Ascending aorta (tissue), 2 donors: ENCODE data around the gene COPB1. TPM values are rescaled to one million over a fixed set of nuclear protein-coding genes. Genes with fewer than 3 reads are reported as not detected.

Experiments used
- DNase-seq, 2 donors: peaks; one replicate each; pipeline ENCODE4 v3.0.0-alpha.2; 2019; ENCODE audit warnings: low spot score in 2 of 2
- H3K27ac ChIP-seq, 2 donors: fragments of 200-600 bp; sonication (generic); one replicate each; pipeline ENCODE4 v1.5.1; 2016 to 2017; ENCODE audit warnings: mild to moderate bottlenecking in 1 of 2
- H3K27me3 ChIP-seq: fragments of 200-600 bp; sonication (generic); one replicate; pipeline ENCODE4 v1.5.1; 2017
- H3K36me3 ChIP-seq, 2 donors: fragments of 200-600 bp; sonication (generic); one replicate each; pipeline ENCODE4 v1.5.1; 2016
- H3K4me1 ChIP-seq, 2 donors: fragments of 200-600 bp; sonication (generic); one replicate each; pipeline ENCODE4 v1.5.1; 2016 to 2017; ENCODE audit warnings: mild to moderate bottlenecking in 1 of 2
- H3K4me3 ChIP-seq, 2 donors: fragments of 200-600 bp; sonication (generic); one replicate each; pipeline ENCODE4 v1.5.1; 2016 to 2017; ENCODE audit warnings: mild to moderate bottlenecking in 1 of 2
- H3K9me3 ChIP-seq, 2 donors: fragments of 200-600 bp; sonication (generic); one replicate each; pipeline ENCODE4 v1.5.1; 2016
- intact Hi-C: fragments of 100-400 bp; cut with DNase I; formaldehyde crosslinking; loops from one replicate; pipeline ENCODE4 v1.15.1; 2023
- total RNA-seq: library from RNA; depleted of rRNA; stranded (reverse); fragments of >200 nt; gene quantifications from one replicate; pipeline ENCODE4 v1.1.0, GENCODE V29; 2016
- TF ChIP-seq, protein P1 (sequence below), 3 experiments: fragments of 200-600 bp in 2 of 3; fragments of 450-650 bp in 1 of 3; sonication (generic) in 2 of 3; IDR thresholded peaks; one replicate each; pipeline ENCODE4 v1.5.1; 2016 to 2019; ENCODE audit warnings: antibody characterized with exemption in 3 of 3, mild to moderate bottlenecking in 1 of 3, moderate library complexity in 1 of 3

The COPB1 gene
- total RNA-seq, 1 donor from 2014 or later: 29.8 TPM

- Histone ChIP-seq H3K27ac (no peak overlapping the region), H3K36me3 (no peaks in the 10 kb centered on the region), H3K4me3 (no peak overlapping the region), H3K27me3 (no peaks in the 10 kb centered on the region), H3K9me3 (no peaks in the 10 kb centered on the region), H3K4me1 (peaks cover 6 to 23% of the 10 kb centered on the region in 2 donors)
- TF ChIP-seq, protein P1, sequence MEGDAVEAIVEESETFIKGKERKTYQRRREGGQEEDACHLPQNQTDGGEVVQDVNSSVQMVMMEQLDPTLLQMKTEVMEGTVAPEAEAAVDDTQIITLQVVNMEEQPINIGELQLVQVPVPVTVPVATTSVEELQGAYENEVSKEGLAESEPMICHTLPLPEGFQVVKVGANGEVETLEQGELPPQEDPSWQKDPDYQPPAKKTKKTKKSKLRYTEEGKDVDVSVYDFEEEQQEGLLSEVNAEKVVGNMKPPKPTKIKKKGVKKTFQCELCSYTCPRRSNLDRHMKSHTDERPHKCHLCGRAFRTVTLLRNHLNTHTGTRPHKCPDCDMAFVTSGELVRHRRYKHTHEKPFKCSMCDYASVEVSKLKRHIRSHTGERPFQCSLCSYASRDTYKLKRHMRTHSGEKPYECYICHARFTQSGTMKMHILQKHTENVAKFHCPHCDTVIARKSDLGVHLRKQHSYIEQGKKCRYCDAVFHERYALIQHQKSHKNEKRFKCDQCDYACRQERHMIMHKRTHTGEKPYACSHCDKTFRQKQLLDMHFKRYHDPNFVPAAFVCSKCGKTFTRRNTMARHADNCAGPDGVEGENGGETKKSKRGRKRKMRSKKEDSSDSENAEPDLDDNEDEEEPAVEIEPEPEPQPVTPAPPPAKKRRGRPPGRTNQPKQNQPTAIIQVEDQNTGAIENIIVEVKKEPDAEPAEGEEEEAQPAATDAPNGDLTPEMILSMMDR (IDR thresholded peaks at IDR 0.05): no peak
- intact Hi-C loops: no loop called here
- DNase-seq: no peak
Measured at GRCh38 chr11:14424096-14424495, 75.5 kb downstream of the COPB1 start.

DNA sequence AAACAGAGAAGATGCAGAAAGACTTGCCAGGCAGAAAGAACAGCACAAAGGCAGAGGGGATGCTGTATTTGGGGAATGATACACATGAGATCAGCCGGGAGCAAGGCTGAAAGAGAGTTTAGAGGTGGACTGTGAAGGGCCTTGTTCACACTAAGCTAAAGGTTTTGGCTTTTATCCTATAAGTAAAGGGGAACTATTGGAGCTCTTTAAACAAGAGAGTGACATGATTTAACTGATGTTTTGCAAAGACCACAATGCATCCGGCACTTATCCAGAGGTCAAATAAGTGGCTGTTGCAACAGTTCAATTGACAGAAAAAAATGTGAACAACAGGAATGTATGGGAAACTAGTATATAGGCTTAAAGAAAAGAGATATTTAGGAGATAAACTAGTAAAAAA is 76.0 kb downstream of the COPB1 start:
- no peak for DNase-seq
- no peaks in the 10 kb centered on the region for H3K36me3 ChIP-seq
- intact Hi-C loops: loop anchor here (2.0 kb wide), 1 partner anchor 43 kb away; no protein-coding TSS in a partner anchor

DNA sequence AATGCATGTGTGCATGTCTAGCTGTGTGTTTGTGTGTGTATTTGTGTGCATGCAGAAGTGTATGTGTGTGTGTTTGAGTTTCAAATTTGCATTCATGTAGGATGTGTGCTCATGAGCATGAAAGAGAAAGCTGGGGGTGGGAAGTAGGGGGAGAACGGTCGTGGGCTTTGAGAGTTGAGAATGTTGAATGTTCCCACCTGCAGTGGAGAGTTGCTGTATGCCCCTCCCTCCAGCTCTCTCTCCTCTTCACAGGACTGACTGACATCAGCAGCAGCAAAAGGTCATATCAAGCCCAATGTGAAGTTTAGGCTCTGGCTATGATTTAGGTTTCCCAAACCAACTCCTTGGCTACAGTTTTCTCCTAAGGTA is 76.8 kb downstream of the COPB1 start:
- Histone ChIP-seq H3K4me3 (no peak overlapping the region), H3K4me1 (peaks cover 6 to 25% of the 10 kb centered on the region in 2 donors), H3K27me3 (no peaks in the 10 kb centered on the region), H3K36me3 (no peaks in the 10 kb centered on the region), H3K27ac (peak overlapping the region; percentile 53 to 60), H3K9me3 (no peaks in the 10 kb centered on the region)
- no peak for DNase-seq
- intact Hi-C loops: loop anchor here (1.0 to 2.0 kb wide), 2 partner anchors 42 to 63 kb away; partner anchors contain the start of gene RRAS2
- TF ChIP-seq, protein P1 (IDR thresholded peaks at IDR 0.05): no peak

More for the DNA sequence above, 76.0 kb downstream of the COPB1 start:
- TF ChIP-seq, protein P1 (IDR thresholded peaks at IDR 0.05): no peak
- Histone ChIP-seq H3K4me3 (no peak overlapping the region), H3K9me3 (no peaks in the 10 kb centered on the region), H3K4me1 (peaks cover 6 to 23% of the 10 kb centered on the region in 2 donors), H3K27ac (peak overlapping the region; percentile 53 to 60), H3K27me3 (no peaks in the 10 kb centered on the region)

DNA sequence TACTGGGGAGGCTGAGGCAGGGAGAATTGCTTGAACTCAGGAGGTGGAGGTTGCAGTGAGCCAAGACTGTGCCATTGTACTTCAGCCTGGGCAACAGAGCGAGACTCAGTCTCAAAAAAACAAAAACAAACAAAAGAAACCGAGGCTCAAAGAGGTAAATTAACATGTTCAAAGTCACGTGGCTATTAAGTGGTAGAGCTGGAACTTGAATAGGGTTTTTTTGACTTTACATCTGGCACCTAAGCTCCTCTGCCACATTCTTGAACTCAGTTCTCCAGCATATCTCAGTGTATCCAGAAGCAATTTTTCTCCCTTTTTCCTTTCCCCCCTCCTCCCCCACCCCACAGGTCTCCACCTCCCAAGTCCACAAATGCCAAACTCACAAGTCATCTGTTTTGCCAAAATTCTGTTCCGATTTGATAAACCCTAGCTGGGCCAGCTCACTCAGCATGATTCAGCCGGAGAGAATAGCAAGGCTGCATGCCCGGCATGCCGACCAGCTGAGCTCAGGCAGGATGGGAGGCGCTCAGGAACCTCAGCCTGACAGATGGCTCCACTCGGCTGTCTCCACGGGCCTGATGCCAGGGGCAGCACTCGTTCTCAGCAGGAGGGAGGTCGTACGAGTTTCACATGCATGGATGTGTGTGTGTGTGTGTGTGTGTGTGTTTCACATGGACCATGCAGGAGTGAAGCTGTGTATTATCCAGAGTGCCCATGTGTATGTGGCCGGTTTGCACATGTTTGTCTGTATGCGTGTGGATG is 77.4 kb downstream of the COPB1 start:
- peak; percentile 71 to 95 for DNase-seq
- Histone ChIP-seq H3K27ac (peak overlapping the region; percentile 57 to 60), H3K4me3 (no peak overlapping the region), H3K4me1 (peaks cover 6 to 26% of the 10 kb centered on the region in 2 donors), H3K36me3 (no peaks in the 10 kb centered on the region), H3K27me3 (no peaks in the 10 kb centered on the region), H3K9me3 (no peaks in the 10 kb centered on the region)
- TF ChIP-seq, protein P1 (IDR thresholded peaks at IDR 0.05): no peak
- intact Hi-C loops: loop anchor here (1.0 to 2.0 kb wide), 2 partner anchors 41 to 63 kb away; partner anchors contain the start of gene RRAS2

DNA sequence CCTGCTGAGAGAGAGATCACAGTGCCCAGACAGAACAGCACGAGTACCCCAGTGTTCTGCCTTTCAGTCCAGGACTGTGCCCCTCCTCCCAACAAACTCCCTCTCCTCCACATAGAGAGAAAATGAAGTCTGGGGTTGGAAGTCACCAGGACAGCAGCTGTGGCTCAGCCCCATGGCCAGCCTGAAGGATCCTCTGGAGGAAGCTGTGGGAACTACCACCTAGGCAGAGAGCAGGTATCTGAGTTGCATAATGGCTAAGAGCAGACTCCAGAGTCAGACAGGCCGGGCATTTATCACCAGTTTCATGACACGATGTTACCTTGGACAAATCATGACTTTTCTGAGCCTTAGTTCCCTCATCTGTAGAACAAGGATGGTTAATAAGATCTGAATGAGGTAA is 79.4 kb downstream of the COPB1 start:
- Histone ChIP-seq H3K4me1 (peaks cover 6 to 26% of the 10 kb centered on the region in 2 donors), H3K27ac (no peak overlapping the region), H3K9me3 (no peaks in the 10 kb centered on the region), H3K36me3 (no peaks in the 10 kb centered on the region), H3K4me3 (no peak overlapping the region), H3K27me3 (no peaks in the 10 kb centered on the region)
- DNase-seq: no peak
- TF ChIP-seq, protein P1 (IDR thresholded peaks at IDR 0.05): no peak
- intact Hi-C loops: no loop called here
